Vagina (tissue), 2 donors: ENCODE results near the gene HOXC10. TPM values are rescaled to one million over a fixed set of nuclear protein-coding genes. Genes with fewer than 3 reads are reported as not detected.
A peak's percentile ranks its signal among the peaks of the same experiment; 100 is the strongest.

ENCODE experiments used
- DNase-seq, 2 donors: peaks; one replicate each; pipeline ENCODE4 v3.0.0-alpha.2; 2017; ENCODE audit errors: extremely low spot score in 2 of 2
- H3K27ac ChIP-seq: fragments of 200-600 bp; sonication (generic); one replicate; pipeline ENCODE4 v1.5.1; 2019
- H3K27me3 ChIP-seq: fragments of 200-600 bp; sonication (generic); one replicate; pipeline ENCODE4 v1.5.1; 2019
- H3K36me3 ChIP-seq, 2 donors: fragments of 200-600 bp; sonication (generic); one replicate each; pipeline ENCODE4 v1.5.1; 2017 to 2019
- H3K4me1 ChIP-seq: fragments of 200-600 bp; sonication (generic); one replicate; pipeline ENCODE4 v1.5.1; 2019
- H3K4me3 ChIP-seq, 2 donors: fragments of 200-600 bp; sonication (generic); 1 replicate in 1 of 2; 2 replicates in 1 of 2; pipeline ENCODE4 v1.5.1; 2016 to 2019
- H3K9me3 ChIP-seq: fragments of 200-600 bp; sonication (generic); one replicate; pipeline ENCODE4 v1.5.1; 2019
- POLR2A ChIP-seq, 2 donors: fragments of 450-650 bp; IDR thresholded peaks; one replicate each; pipeline ENCODE4 v1.6.1; 2017; ENCODE audit warnings: antibody characterized with exemption in 2 of 2, mild to moderate bottlenecking in 2 of 2, moderate library complexity in 2 of 2
- POLR2AphosphoS5 ChIP-seq, 2 donors: sonication (generic); formaldehyde crosslinking; IDR thresholded peaks; one replicate each; pipeline ENCODE4 v1.9.0; 2017; ENCODE audit warnings: antibody characterized with exemption in 2 of 2, mild to moderate bottlenecking in 2 of 2, low read depth in 1 of 2; ENCODE audit not compliant: insufficient read depth in 1 of 2
- intact Hi-C: fragments of 100-400 bp; cut with DNase I; formaldehyde crosslinking; loops from one replicate; pipeline ENCODE4 v1.15.1; 2023
- total RNA-seq: library from RNA; depleted of rRNA; stranded (reverse); fragments of >200 nt; gene quantifications from one replicate; pipeline ENCODE4 v1.2.3, GENCODE V29; 2016
- TF ChIP-seq, protein P1 (sequence below), 3 experiments: fragments of 450-650 bp in 2 of 3; fragments of 200-600 bp in 1 of 3; sonication (generic) in 1 of 3; IDR thresholded peaks; one replicate each; pipeline ENCODE4 v1.5.1; 2017 to 2019; ENCODE audit warnings: antibody characterized with exemption in 3 of 3, mild to moderate bottlenecking in 2 of 3, moderate library complexity in 2 of 3

The HOXC10 gene
- total RNA-seq, 1 donor from 2014 or later, result not detected

DNA sequence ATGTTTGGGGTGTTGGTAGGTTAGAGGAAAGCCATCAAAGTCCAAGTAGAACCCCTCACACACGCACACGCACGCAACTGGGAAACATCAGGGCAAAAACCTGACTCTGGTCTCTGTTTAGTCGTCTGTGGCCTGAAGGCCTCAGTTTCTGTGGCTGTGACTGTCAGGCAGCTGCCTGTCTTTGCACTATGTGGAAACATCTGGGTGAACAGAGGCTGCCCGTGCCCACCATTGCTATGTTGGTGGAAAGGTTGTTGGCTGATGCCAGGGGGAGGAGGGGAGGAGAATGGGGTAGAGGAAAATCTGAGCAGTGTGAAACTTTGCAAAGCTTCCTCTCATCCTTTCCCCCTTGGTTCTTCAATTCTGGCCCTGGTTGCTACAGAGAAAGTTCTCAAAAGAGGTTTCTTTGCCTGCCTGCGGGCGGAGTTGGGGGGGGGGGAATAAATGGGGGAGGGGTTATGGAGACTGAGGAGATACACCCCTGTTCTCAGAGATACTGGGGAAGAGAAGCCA is 7.5 kb downstream of the HOXC10 start:
- H3K27me3 ChIP-seq, result peaks cover 38% of the 10 kb centered on the region
- no peak overlapping the region for H3K4me3 ChIP-seq
- H3K27ac ChIP-seq, result no peak overlapping the region
- H3K9me3 ChIP-seq, result no peaks in the 10 kb centered on the region
- TF ChIP-seq POLR2A (IDR thresholded peaks at IDR 0.05), result no peak
- TF ChIP-seq POLR2AphosphoS5 (IDR thresholded peaks at IDR 0.05; ENCODE audit: insufficient read depth in 1 of 2, low read depth in 1 of 2), result no peak
- TF ChIP-seq, protein P1, sequence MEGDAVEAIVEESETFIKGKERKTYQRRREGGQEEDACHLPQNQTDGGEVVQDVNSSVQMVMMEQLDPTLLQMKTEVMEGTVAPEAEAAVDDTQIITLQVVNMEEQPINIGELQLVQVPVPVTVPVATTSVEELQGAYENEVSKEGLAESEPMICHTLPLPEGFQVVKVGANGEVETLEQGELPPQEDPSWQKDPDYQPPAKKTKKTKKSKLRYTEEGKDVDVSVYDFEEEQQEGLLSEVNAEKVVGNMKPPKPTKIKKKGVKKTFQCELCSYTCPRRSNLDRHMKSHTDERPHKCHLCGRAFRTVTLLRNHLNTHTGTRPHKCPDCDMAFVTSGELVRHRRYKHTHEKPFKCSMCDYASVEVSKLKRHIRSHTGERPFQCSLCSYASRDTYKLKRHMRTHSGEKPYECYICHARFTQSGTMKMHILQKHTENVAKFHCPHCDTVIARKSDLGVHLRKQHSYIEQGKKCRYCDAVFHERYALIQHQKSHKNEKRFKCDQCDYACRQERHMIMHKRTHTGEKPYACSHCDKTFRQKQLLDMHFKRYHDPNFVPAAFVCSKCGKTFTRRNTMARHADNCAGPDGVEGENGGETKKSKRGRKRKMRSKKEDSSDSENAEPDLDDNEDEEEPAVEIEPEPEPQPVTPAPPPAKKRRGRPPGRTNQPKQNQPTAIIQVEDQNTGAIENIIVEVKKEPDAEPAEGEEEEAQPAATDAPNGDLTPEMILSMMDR (IDR thresholded peaks at IDR 0.05), result no peak
- no peak for DNase-seq
- peaks cover 24% of the 10 kb centered on the region for H3K4me1 ChIP-seq
- H3K36me3 ChIP-seq, result no peaks in the 10 kb centered on the region
- intact Hi-C loops, result no loop called here

DNA sequence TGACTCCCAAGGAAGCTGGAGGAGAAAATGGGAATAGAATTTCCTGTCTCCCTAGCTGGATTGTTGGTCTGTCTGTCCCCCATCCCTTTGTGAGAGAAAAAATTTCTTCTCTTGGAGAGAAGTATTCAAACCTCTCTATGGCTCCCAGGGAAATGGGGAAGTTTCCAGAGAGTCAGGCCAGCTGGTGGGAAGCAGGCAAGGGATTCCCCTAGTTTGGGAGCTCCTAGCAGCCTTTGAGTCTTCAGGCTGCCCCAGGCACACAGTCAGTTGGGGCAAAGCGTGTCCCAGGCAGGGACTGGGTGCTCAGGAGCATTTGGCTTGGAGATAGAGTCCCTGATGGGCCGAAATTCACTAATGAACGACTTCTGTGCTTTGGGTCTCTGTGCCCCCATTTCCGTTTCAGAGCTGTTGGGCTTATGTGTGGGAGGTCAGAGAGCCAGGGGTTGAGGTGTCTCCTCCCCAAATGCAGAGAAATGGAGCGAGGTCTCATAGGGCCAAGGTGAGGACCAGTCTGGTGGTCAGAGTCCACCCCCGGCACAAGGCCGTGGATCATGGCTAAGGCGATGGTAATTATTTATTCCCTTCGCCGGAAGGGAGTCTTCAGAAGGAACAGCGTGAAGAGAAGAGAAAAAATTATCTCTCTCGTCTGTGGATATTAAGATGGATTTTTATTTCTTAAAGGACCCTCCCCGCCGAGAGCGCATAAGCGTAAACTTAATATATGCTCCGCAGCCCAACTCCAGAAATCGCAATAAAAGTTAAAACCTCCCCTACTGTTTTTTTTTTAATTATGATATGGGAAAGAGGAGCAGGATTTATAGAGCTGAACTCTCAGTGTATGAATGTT is 8.4 kb downstream of the HOXC10 start:
- Histone ChIP-seq H3K36me3 (no peaks in the 10 kb centered on the region), H3K4me3 (no peak overlapping the region), H3K27ac (no peak overlapping the region), H3K27me3 (peaks cover 42% of the 10 kb centered on the region), H3K4me1 (peaks cover 24% of the 10 kb centered on the region), H3K9me3 (no peaks in the 10 kb centered on the region)
- no peak for DNase-seq
- intact Hi-C loops, result no loop called here
- TF ChIP-seq POLR2A (IDR thresholded peaks at IDR 0.05) (no peak), POLR2AphosphoS5 (IDR thresholded peaks at IDR 0.05; ENCODE audit: insufficient read depth in 1 of 2, low read depth in 1 of 2) (no peak)
- TF ChIP-seq, protein P1 (IDR thresholded peaks at IDR 0.05), result no peak

DNA sequence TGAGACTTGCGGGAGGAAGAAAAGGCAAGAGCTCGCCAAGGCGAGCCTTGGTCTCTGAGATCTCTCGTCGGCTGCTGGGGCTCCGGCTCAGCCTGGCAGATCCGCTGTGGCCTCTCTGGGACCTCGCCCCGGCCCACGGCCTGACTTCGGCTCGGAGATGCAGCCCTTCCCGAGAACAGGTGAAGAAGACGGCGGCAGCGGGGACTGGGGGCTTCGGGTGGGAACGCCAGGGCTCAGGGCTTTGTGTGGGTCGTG is 9.0 kb downstream of the HOXC10 start:
- H3K4me3 ChIP-seq, result peak overlapping the region in 1 of 2 donors; percentile 51
- no peak for TF ChIP-seq POLR2AphosphoS5 (IDR thresholded peaks at IDR 0.05; ENCODE audit: insufficient read depth in 1 of 2, low read depth in 1 of 2)
- H3K4me1 ChIP-seq, result peaks cover 24% of the 10 kb centered on the region
- H3K9me3 ChIP-seq, result no peaks in the 10 kb centered on the region
- DNase-seq, result no peak
- H3K36me3 ChIP-seq, result no peaks in the 10 kb centered on the region
- H3K27me3 ChIP-seq, result peaks cover 43% of the 10 kb centered on the region
- H3K27ac ChIP-seq, result no peak overlapping the region
- intact Hi-C loops, result no loop called here

DNA sequence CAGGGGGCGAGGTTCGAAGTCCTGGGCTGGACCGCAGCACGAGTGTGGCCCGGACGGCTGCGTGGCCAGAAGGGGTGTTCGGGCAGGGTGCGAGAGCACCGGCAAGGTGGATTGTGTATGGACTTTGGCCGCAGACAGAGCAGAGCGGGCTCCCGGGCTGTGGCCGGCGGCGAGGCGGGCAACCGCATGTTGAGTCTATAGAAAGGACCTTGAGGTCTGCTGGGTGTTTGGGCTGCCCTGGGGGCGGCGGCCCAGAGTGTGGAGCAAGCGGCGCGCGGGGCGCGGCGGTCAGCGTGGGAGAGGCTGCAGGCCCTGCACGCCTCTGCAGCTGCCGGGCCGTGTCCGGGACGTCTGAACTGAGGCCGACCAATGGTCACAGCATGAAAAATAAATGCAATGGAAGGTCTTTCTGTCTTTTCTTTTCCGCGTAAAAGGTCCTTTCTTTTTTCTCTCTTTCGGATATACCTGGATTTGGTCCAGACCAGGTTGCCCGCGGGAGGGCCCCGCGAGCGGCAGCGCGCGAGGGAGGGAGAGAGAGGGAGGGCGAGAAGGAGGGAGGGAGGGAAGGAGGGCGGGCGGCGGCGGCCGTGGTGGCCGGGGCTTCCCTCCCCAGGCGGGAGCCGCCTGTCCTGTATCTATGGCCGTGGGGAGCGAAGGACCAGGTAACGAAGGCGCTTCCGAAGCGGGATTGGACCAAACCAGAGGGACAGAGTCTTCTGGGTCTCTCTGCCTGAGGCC is 9.5 kb downstream of the HOXC10 start:
- intact Hi-C loops, result no loop called here
- Histone ChIP-seq H3K9me3 (no peaks in the 10 kb centered on the region), H3K27me3 (peaks cover 48% of the 10 kb centered on the region), H3K4me1 (peaks cover 26% of the 10 kb centered on the region), H3K4me3 (peak overlapping the region; percentile 43 to 51), H3K36me3 (no peaks in the 10 kb centered on the region), H3K27ac (no peak overlapping the region)
- DNase-seq, result no peak
- TF ChIP-seq POLR2AphosphoS5 (IDR thresholded peaks at IDR 0.05; ENCODE audit: insufficient read depth in 1 of 2, low read depth in 1 of 2) (no peak), POLR2A (IDR thresholded peaks at IDR 0.05) (no peak)
- TF ChIP-seq, protein P1 (IDR thresholded peaks at IDR 0.05), result no peak

DNA sequence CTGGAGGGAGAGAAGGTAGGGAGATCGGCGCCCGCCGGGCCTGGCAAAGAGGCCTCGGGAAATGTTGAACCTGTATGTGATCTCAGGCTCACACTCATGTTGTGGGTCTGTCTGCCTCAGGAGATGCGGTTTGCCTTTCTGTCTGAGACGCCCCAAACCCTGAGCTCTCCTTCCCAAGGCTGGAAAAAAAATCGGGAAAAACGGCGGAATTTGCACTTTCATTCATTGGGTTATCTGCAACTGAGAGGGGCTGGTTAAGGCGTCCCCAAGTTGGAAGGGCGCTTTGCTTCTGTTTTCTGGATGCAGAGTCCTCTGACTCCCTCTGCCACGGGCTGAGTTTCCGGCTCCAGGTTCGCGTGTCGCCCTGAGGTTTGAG is 10.0 kb downstream of the HOXC10 start:
- Histone ChIP-seq H3K27me3 (peaks cover 50% of the 10 kb centered on the region), H3K4me1 (peaks cover 31% of the 10 kb centered on the region)
- intact Hi-C loops, result no loop called here

More for the DNA sequence above, 10.0 kb downstream of the HOXC10 start:
- Histone ChIP-seq H3K4me3 (peak overlapping the region; percentile 43 to 51), H3K36me3 (no peaks in the 10 kb centered on the region), H3K9me3 (no peaks in the 10 kb centered on the region), H3K27ac (no peak overlapping the region)
- DNase-seq, result no peak
- no peak for TF ChIP-seq POLR2AphosphoS5 (IDR thresholded peaks at IDR 0.05; ENCODE audit: insufficient read depth in 1 of 2, low read depth in 1 of 2)
